RWPE2 (cell line): ENCODE data around the gene ANKRD33B.

Experiments
- ATAC-seq: fragments of 200-7000 bp; cut with Tn5 transposase; 3 replicates; pipeline ENCODE4 v1.9.1; 2021; ENCODE audit warnings: low read depth
- DNase-seq: peaks from one replicate; pipeline ENCODE4 v3.0.0-alpha.2; 2020; ENCODE audit warnings: low spot score
- H3K27ac ChIP-seq: fragments of 450-650 bp; 2 replicates; pipeline ENCODE4 v1.5.1; 2017; ENCODE audit warnings: mild to moderate bottlenecking; ENCODE audit not compliant: poor library complexity, severe bottlenecking
- H3K27me3 ChIP-seq: fragments of 250-450 bp; sonication (Bioruptor Pico); 2 replicates; pipeline ENCODE4 v1.5.1; 2021; ENCODE audit warnings: mild to moderate bottlenecking, moderate library complexity; ENCODE audit not compliant: insufficient read depth, poor library complexity, severe bottlenecking
- H3K36me3 ChIP-seq: fragments of 250-450 bp; sonication (Bioruptor Pico); 2 replicates; pipeline ENCODE4 v1.5.1; 2020; ENCODE audit warnings: low read depth, mild to moderate bottlenecking, moderate library complexity
- H3K4me1 ChIP-seq: fragments of 250-450 bp; sonication (Bioruptor Pico); 2 replicates; pipeline ENCODE4 v1.5.1; 2021; ENCODE audit warnings: mild to moderate bottlenecking, moderate library complexity; ENCODE audit not compliant: insufficient read depth, poor library complexity, severe bottlenecking
- H3K4me3 ChIP-seq: fragments of 250-450 bp; sonication (Bioruptor Pico); 2 replicates; pipeline ENCODE4 v1.5.1; 2021; ENCODE audit warnings: mild to moderate bottlenecking, moderate library complexity; ENCODE audit not compliant: severe bottlenecking
- H3K9me3 ChIP-seq: fragments of 250-450 bp; sonication (Bioruptor Pico); 2 replicates; pipeline ENCODE4 v1.5.1; 2021; ENCODE audit warnings: mild to moderate bottlenecking, moderate library complexity; ENCODE audit not compliant: severe bottlenecking
- CTCF ChIP-seq: fragments of 450-650 bp; IDR thresholded peaks from one replicate; pipeline ENCODE4 v1.5.1; 2017; ENCODE audit warnings: mild to moderate bottlenecking, moderate library complexity; ENCODE audit not compliant: poor library complexity, severe bottlenecking

Gene ANKRD33B

GRCh38 chr5:10620346-10620745 lies 56.5 kb downstream of the ANKRD33B start:
- H3K27me3 ChIP-seq, result no peaks in the 10 kb centered on the region
- ATAC-seq (no peak), DNase-seq (no peak)
- H3K9me3 ChIP-seq, result no peaks in the 10 kb centered on the region
- no peak for TF ChIP-seq CTCF
- no peak overlapping the region for H3K27ac ChIP-seq
- no peaks in the 10 kb centered on the region for H3K4me1 ChIP-seq
- no peak overlapping the region for H3K4me3 ChIP-seq
- H3K36me3 ChIP-seq, result no peaks in the 10 kb centered on the region

DNA sequence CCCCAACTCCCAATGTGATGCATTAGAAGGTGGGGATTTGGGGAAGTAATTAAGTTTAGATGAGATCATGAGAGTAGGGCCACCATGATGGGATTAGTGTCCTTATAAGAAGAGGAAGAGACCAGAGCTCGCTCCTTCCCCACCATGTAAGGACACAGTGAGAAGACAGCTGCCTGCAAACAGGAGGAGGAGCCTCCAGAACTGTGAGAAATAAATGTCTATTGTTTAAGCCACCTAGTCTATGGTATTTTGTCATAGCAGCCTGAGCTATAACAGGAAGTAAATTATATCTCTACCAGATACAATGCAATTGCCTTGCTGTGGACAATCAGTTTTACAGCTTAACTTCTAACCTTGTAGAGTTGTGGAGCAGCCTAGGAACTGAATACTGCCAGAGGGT lies 58.0 kb downstream of the ANKRD33B start:
- Histone ChIP-seq H3K4me3 (no peak overlapping the region), H3K27ac (no peak overlapping the region), H3K4me1 (no peaks in the 10 kb centered on the region), H3K27me3 (no peaks in the 10 kb centered on the region), H3K9me3 (no peaks in the 10 kb centered on the region), H3K36me3 (no peaks in the 10 kb centered on the region)
- no peak for TF ChIP-seq CTCF
- ATAC-seq (no peak), DNase-seq (no peak)

DNA sequence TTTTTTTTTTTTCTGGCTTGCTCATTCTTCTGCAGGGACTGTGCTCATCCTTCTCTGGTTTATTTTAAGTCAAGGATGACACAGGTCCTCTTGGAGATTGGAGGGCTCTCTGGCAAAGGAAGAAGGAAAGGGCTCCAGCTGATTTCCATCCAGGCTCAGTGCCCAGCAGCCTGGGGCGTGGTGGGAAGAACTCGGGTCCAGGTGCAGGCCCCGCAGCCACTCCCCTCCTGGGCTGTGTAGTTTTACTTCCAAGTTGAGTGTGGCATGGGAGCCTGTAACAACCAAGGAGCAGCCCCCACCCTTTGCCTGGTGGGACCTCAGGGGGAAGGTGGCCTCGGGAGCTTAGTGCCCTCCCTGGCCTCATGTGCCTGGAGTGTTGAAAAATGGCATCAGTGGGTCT lies 58.9 kb downstream of the ANKRD33B start:
- DNase-seq, result no peak
- no peak for TF ChIP-seq CTCF
- Histone ChIP-seq H3K4me3 (no peak overlapping the region), H3K27me3 (no peaks in the 10 kb centered on the region), H3K36me3 (no peaks in the 10 kb centered on the region), H3K4me1 (peaks cover 10% of the 10 kb centered on the region), H3K9me3 (no peaks in the 10 kb centered on the region), H3K27ac (no peak overlapping the region)
- ATAC-seq, result no peak

DNA sequence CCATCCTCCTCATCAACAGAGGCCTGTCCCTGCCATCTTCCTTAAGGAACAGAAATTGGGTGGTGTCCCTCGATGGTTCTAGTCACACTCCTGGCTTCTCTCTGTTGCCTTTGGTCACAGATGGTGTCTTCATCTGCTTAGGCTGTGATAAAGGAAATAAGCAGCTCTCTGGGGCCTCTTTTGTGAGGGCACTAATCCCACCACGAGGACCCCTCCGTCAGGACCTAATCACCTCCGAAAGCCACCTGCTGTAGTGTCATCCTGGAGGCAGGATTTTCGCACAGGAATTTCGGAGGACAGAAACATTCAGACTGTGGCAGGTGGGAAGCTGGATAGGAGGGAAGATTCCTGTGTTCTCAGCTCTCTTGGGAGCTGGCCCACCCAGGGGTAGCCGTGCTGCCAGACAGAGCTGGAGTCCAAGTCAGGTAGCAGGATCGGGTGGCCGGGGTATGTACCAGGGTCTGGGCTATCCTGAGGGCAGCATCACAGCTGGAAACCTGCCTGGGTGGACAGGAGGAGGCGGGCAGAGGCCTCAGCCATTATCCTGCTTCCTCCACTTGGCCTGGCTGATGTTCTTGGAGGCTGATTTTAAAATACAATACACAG lies 59.5 kb downstream of the ANKRD33B start:
- no peak for DNase-seq
- Histone ChIP-seq H3K36me3 (no peaks in the 10 kb centered on the region), H3K4me3 (no peak overlapping the region), H3K4me1 (peaks cover 10% of the 10 kb centered on the region), H3K9me3 (no peaks in the 10 kb centered on the region), H3K27me3 (no peaks in the 10 kb centered on the region), H3K27ac (no peak overlapping the region)
- ATAC-seq, result no peak
- no peak for TF ChIP-seq CTCF

GRCh38 chr5:10624206-10624605 lies 60.3 kb downstream of the ANKRD33B start:
- H3K9me3 ChIP-seq, result no peaks in the 10 kb centered on the region
- H3K27ac ChIP-seq, result no peak overlapping the region
- DNase-seq (no peak), ATAC-seq (no peak)
- TF ChIP-seq CTCF, result no peak
- H3K36me3 ChIP-seq, result no peaks in the 10 kb centered on the region
- no peak overlapping the region for H3K4me3 ChIP-seq
- no peaks in the 10 kb centered on the region for H3K27me3 ChIP-seq
- peaks cover 10% of the 10 kb centered on the region for H3K4me1 ChIP-seq
